OCI-LY1 (cell line): ENCODE measurements around the gene PECR.

ENCODE experiments used
- CTCF ChIP-seq: fragments of 200-600 bp; sonication (generic), shearing (Covaris generic); IDR thresholded peaks from 2 replicates; pipeline ENCODE4 v1.5.1; 2017; ENCODE audit warnings: mild to moderate bottlenecking, antibody characterized with exemption, low read length, moderate library complexity, mixed read lengths
- EZH2 ChIP-seq: fragments of 200-600 bp; sonication (generic), shearing (Covaris generic); IDR thresholded peaks from 2 replicates; pipeline ENCODE4 v1.8.0; 2017; ENCODE audit warnings: borderline replicate concordance, mixed run types, mild to moderate bottlenecking, antibody characterized with exemption, low read length, moderate library complexity, mixed read lengths

- TF ChIP-seq CTCF (no peak), EZH2 (no peak)
Observed at GRCh38 chr2:216101109-216101508, 19.5 kb upstream of the PECR start.
